ENCODE measurements around the gene RPA3. TPM values are rescaled to one million over a fixed set of nuclear protein-coding genes. Genes with fewer than 3 reads are reported as not detected.

Gene RPA3
- total RNA-seq, 1 experiment from 2014 or later, result 90.2 TPM

DNA sequence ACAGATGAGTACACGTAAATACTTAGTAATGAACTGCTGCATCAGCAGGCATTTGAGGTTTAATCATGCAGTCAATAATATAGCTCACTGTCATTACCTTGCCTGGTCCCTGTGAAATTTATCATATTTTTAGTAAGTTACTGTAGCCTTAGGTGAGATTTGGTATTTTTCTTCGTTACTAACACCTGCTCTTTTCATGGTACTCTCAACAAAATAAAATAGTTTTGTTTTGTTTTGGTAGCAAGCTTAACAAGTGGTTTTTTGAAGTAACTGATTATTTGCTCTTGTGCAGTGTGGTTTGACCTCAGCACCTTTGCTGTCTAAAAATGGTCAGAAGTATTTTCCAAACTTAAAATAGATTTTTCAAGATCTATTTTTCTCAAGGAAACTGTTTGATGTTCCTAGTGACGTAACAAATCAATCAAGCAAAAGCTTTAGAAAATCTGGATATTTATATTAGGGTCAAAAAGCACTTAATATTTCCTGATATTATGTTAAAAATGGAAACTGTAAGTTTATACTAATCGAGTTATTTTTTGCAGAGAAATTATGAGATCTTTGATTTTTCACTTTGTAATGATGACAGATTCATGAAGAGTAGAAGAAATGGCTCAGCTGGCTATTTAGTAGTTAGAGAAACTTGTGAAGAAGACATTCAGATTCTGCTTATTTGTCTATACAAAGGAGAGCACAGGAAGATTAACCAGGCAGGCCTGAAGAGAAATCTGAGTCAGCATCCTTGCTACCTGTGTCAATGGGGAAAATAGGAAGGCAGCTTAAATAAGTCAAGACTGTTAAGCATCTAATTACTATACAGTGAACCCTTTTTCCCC is 21.0 kb upstream of the RPA3 start:
- Histone ChIP-seq H3K9me3 (no peaks in the 10 kb centered on the region), H3K36me3 (ENCODE audit: control insufficient read depth, insufficient read depth, low read length) (no peaks in the 10 kb centered on the region), H3K4me3 (ENCODE audit: low read depth, low read length) (no peak overlapping the region), H3K27me3 (replicated peaks; ENCODE audit: control insufficient read depth, insufficient read depth, low read length) (no peaks in the 10 kb centered on the region), H3K4me1 (no peaks in the 10 kb centered on the region)
- Mint-ChIP-seq H3K27me3 (ENCODE audit: insufficient read depth, unreplicated experiment) (no peaks in the 10 kb centered on the region), H3K36me3 (ENCODE audit: insufficient read depth, unreplicated experiment) (peaks cover 6% of the 10 kb centered on the region), H3K4me1 (ENCODE audit: low read depth, unreplicated experiment) (peaks cover 5% of the 10 kb centered on the region), H3K9me3 (ENCODE audit: unreplicated experiment) (no peaks in the 10 kb centered on the region), H3K4me3 (ENCODE audit: unreplicated experiment) (no peak overlapping the region), H3K27ac (ENCODE audit: unreplicated experiment) (no peak overlapping the region)
- POLR2A ChIA-PET, result no interaction called here
- intact Hi-C loops (cut with micrococcal nuclease; ENCODE audit: unreplicated experiment), result no loop called here
- no peak for DNase-seq
- CTCF ChIA-PET, result interaction anchor here (0.9 kb wide), 1 partner anchor 18 kb away, joined by 3 read pairs; no protein-coding TSS in a partner anchor
- BruUV-seq (replicated peaks), result no TSS peak
- TF ChIP-seq, protein P1, sequence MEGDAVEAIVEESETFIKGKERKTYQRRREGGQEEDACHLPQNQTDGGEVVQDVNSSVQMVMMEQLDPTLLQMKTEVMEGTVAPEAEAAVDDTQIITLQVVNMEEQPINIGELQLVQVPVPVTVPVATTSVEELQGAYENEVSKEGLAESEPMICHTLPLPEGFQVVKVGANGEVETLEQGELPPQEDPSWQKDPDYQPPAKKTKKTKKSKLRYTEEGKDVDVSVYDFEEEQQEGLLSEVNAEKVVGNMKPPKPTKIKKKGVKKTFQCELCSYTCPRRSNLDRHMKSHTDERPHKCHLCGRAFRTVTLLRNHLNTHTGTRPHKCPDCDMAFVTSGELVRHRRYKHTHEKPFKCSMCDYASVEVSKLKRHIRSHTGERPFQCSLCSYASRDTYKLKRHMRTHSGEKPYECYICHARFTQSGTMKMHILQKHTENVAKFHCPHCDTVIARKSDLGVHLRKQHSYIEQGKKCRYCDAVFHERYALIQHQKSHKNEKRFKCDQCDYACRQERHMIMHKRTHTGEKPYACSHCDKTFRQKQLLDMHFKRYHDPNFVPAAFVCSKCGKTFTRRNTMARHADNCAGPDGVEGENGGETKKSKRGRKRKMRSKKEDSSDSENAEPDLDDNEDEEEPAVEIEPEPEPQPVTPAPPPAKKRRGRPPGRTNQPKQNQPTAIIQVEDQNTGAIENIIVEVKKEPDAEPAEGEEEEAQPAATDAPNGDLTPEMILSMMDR (IDR thresholded peaks at IDR 0.05; ENCODE audit: insufficient read depth in 1 of 2, low read depth in 1 of 2, low read length in 1 of 2, severe bottlenecking in 1 of 2, unreplicated experiment in 1 of 2), result no peak

DNA sequence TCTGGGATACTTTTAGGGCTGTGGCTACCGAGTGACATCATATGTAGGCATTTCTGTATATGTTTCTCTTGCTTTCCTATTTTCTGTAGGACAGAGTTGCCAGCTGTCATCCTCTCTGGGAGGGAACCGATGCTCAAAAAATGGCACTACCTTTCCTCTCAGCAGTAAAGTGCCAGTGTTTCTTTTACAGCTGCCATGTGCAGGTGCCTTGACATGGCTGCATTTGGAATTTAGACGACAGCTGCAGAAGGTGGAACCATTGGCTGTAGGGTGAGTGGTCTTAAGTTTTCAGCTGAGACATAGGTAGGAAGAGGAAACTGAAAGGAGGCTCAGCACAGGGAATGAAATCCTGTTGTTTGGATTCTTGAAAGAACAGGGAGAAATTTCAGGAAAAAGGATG is 20.2 kb upstream of the RPA3 start:
- no peaks in the 10 kb centered on the region for H3K36me3 ChIP-seq (ENCODE audit: control insufficient read depth, insufficient read depth, low read length)
- no peaks in the 10 kb centered on the region for H3K27me3 ChIP-seq (replicated peaks; ENCODE audit: control insufficient read depth, insufficient read depth, low read length)
- Mint-ChIP-seq H3K36me3 (ENCODE audit: insufficient read depth, unreplicated experiment) (peaks cover 6% of the 10 kb centered on the region), H3K27ac (ENCODE audit: unreplicated experiment) (no peak overlapping the region), H3K4me1 (ENCODE audit: low read depth, unreplicated experiment) (peaks cover 5% of the 10 kb centered on the region), H3K4me3 (ENCODE audit: unreplicated experiment) (no peak overlapping the region), H3K27me3 (ENCODE audit: insufficient read depth, unreplicated experiment) (no peaks in the 10 kb centered on the region), H3K9me3 (ENCODE audit: unreplicated experiment) (no peaks in the 10 kb centered on the region)
- no TSS peak for BruUV-seq (replicated peaks)
- DNase-seq, result no peak
- ChIA-PET CTCF (interaction anchor here (0.9 kb wide), 1 partner anchor 17 kb away, joined by 3 read pairs; no protein-coding TSS in a partner anchor), POLR2A (no interaction called here)
- H3K9me3 ChIP-seq, result no peaks in the 10 kb centered on the region
- intact Hi-C loops (cut with micrococcal nuclease; ENCODE audit: unreplicated experiment), result no loop called here
- TF ChIP-seq, protein P1 (IDR thresholded peaks at IDR 0.05; ENCODE audit: insufficient read depth in 1 of 2, low read depth in 1 of 2, low read length in 1 of 2, severe bottlenecking in 1 of 2, unreplicated experiment in 1 of 2), result no peak
- no peaks in the 10 kb centered on the region for H3K4me1 ChIP-seq
- no peak overlapping the region for H3K4me3 ChIP-seq (ENCODE audit: low read depth, low read length)

- TF ChIP-seq, protein P1 (IDR thresholded peaks at IDR 0.05; ENCODE audit: insufficient read depth in 1 of 2, low read depth in 1 of 2, low read length in 1 of 2, severe bottlenecking in 1 of 2, unreplicated experiment in 1 of 2), result no peak
- H3K27ac Mint-ChIP-seq (ENCODE audit: unreplicated experiment), result no peak overlapping the region
- no peak overlapping the region for H3K4me3 Mint-ChIP-seq (ENCODE audit: unreplicated experiment)
- H3K36me3 Mint-ChIP-seq (ENCODE audit: insufficient read depth, unreplicated experiment), result peaks cover 6% of the 10 kb centered on the region
- intact Hi-C loops (cut with micrococcal nuclease; ENCODE audit: unreplicated experiment), result no loop called here
- H3K9me3 Mint-ChIP-seq (ENCODE audit: unreplicated experiment), result no peaks in the 10 kb centered on the region
- no TSS peak for BruUV-seq (replicated peaks)
- Histone ChIP-seq H3K9me3 (no peaks in the 10 kb centered on the region), H3K4me3 (ENCODE audit: low read depth, low read length) (no peak overlapping the region), H3K36me3 (ENCODE audit: control insufficient read depth, insufficient read depth, low read length) (no peaks in the 10 kb centered on the region), H3K27me3 (replicated peaks; ENCODE audit: control insufficient read depth, insufficient read depth, low read length) (no peaks in the 10 kb centered on the region), H3K4me1 (no peaks in the 10 kb centered on the region)
- ChIA-PET POLR2A (no interaction called here), CTCF (no interaction called here)
- H3K4me1 Mint-ChIP-seq (ENCODE audit: low read depth, unreplicated experiment), result peaks cover 5% of the 10 kb centered on the region
- no peaks in the 10 kb centered on the region for H3K27me3 Mint-ChIP-seq (ENCODE audit: insufficient read depth, unreplicated experiment)
- no peak for DNase-seq
Measured at GRCh38 chr7:7738177-7738576, 19.8 kb upstream of the RPA3 start.
